ENCODE results near the gene ELP6. TPM values are rescaled to one million over a fixed set of nuclear protein-coding genes. Genes with fewer than 3 reads are reported as not detected.

Gene ELP6
- total RNA-seq, 1 experiment from 2014 or later, result 26.9 TPM

- Histone ChIP-seq H3K9me3 (ENCODE audit: control insufficient read depth, insufficient read depth, low read depth, low read length) (no peaks in the 10 kb centered on the region), H3K36me3 (ENCODE audit: control insufficient read depth, insufficient read depth, low read length) (peaks cover 3% of the 10 kb centered on the region; the same call in 1 of the 2 replicates), H3K27ac (ENCODE audit: low read length) (no peak overlapping the region), H3K4me3 (ENCODE audit: low read depth in 2 of 2, low read length in 2 of 2) (no peak overlapping the region), H3K4me1 (ENCODE audit: control insufficient read depth, insufficient read depth, low read length) (no peaks in the 10 kb centered on the region), H3K27me3 (ENCODE audit: control insufficient read depth, insufficient read depth, low read length) (no peaks in the 10 kb centered on the region)
- intact Hi-C loops (cut with micrococcal nuclease; ENCODE audit: unreplicated experiment) (no loop called here), in situ Hi-C loops (cut with HindIII; ENCODE audit: low pct_unique_long_range_greater_than_20kb, low sequenced_read_pairs) (no loop called here)
- DNase-seq (ENCODE audit: low read depth, low spot score), result no peak
- no peak for ATAC-seq
- ChIA-PET POLR2A (no interaction called here), CTCF (no interaction called here)
- no peak for TF ChIP-seq POLR2AphosphoS5 (IDR thresholded peaks at IDR 0.05; ENCODE audit: low read depth, low read length)
- no peak for TF ChIP-seq TCF7L2 (IDR thresholded peaks at IDR 0.05; ENCODE audit: low read depth, low read length)
- TF ChIP-seq SIN3A (IDR thresholded peaks at IDR 0.05; ENCODE audit: borderline replicate concordance, insufficient read depth, low read depth, low read length), result no peak
- TF ChIP-seq REST (IDR thresholded peaks at IDR 0.05; ENCODE audit: insufficient read depth in 1 of 2, low read depth in 2 of 2, low read length in 1 of 2), result no peak
- TF ChIP-seq, protein P1, sequence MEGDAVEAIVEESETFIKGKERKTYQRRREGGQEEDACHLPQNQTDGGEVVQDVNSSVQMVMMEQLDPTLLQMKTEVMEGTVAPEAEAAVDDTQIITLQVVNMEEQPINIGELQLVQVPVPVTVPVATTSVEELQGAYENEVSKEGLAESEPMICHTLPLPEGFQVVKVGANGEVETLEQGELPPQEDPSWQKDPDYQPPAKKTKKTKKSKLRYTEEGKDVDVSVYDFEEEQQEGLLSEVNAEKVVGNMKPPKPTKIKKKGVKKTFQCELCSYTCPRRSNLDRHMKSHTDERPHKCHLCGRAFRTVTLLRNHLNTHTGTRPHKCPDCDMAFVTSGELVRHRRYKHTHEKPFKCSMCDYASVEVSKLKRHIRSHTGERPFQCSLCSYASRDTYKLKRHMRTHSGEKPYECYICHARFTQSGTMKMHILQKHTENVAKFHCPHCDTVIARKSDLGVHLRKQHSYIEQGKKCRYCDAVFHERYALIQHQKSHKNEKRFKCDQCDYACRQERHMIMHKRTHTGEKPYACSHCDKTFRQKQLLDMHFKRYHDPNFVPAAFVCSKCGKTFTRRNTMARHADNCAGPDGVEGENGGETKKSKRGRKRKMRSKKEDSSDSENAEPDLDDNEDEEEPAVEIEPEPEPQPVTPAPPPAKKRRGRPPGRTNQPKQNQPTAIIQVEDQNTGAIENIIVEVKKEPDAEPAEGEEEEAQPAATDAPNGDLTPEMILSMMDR (IDR thresholded peaks at IDR 0.05), result no peak
- BruUV-seq (replicated peaks), result TSS peak; percentile 74
These were observed 22.3 kb downstream of the ELP6 start for GRCh38 chr3:47491186-47491585.

DNA sequence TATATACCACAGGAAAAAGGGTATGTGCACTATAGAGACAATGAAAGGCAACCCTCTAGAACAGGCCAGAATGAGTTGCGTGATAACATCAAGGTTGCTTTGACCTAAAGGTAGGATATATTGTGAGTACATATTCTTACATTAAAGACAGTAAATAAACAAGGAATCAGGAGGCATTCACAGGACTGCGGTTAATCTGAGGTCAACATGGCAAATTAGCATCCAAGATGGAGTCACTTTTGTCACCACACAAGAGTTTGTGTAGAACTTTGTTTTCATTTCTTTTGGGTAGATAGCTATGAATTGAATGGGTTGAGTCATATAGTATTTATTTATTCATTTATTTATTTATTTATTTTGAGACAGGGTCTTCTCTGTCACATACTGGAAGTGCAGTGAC lies 26.2 kb downstream of the ELP6 start:
- ChIA-PET CTCF (no interaction called here), POLR2A (no interaction called here)
- no peak overlapping the region for H3K27ac ChIP-seq (ENCODE audit: low read length)
- no peak overlapping the region for H3K4me3 ChIP-seq (ENCODE audit: low read depth in 2 of 2, low read length in 2 of 2)
- H3K9me3 ChIP-seq (ENCODE audit: control insufficient read depth, insufficient read depth, low read depth, low read length), result no peaks in the 10 kb centered on the region
- DNase-seq (ENCODE audit: low read depth, low spot score) (no peak), ATAC-seq (no peak)
- no peaks in the 10 kb centered on the region for H3K27me3 ChIP-seq (ENCODE audit: control insufficient read depth, insufficient read depth, low read length)
- no peak for TF ChIP-seq REST (IDR thresholded peaks at IDR 0.05; ENCODE audit: insufficient read depth in 1 of 2, low read depth in 2 of 2, low read length in 1 of 2)
- no peak for TF ChIP-seq POLR2AphosphoS5 (IDR thresholded peaks at IDR 0.05; ENCODE audit: low read depth, low read length)
- TF ChIP-seq SIN3A (IDR thresholded peaks at IDR 0.05; ENCODE audit: borderline replicate concordance, insufficient read depth, low read depth, low read length), result no peak
- TF ChIP-seq TCF7L2 (IDR thresholded peaks at IDR 0.05; ENCODE audit: low read depth, low read length), result no peak
- TF ChIP-seq, protein P1 (IDR thresholded peaks at IDR 0.05), result no peak
- intact Hi-C loops (cut with micrococcal nuclease; ENCODE audit: unreplicated experiment), result no loop called here
- H3K4me1 ChIP-seq (ENCODE audit: control insufficient read depth, insufficient read depth, low read length), result no peaks in the 10 kb centered on the region
- BruUV-seq (replicated peaks), result no TSS peak
- H3K36me3 ChIP-seq (ENCODE audit: control insufficient read depth, insufficient read depth, low read length), result no peaks in the 10 kb centered on the region
- in situ Hi-C loops (cut with HindIII; ENCODE audit: low pct_unique_long_range_greater_than_20kb, low sequenced_read_pairs), result no loop called here
